Measurements from ENCODE around the gene HNRNPAB.
"Not testable (repeated sequence)": the region's sequence is repeated elsewhere in the genome, so short reads cannot be mapped to it uniquely, and the experiment has no call there.

The HNRNPAB gene

DNA sequence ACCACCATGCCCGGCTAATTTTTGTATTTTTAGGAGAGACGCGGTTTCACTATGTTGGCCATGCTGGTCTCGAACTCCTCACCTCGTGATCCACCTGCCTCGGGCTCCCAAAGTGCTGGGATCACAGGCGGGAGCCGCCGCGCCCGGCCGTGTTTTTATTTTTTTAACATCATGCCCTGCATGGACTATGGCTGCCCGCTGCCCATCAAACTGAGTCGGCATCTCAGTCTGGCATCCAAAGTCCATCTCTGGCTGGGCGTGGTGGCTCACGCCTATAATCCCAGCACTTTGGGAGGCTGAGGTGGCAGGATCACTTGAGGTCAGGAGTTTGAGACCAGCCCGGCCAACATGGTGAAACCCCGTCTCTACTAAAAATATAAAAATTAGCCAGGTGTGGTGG lies 49.3 kb downstream of the HNRNPAB start:
- not testable (repeated sequence) for H3K27me3 Mint-ChIP-seq, ATAC-seq, DNase-seq, H3K9me3 Mint-ChIP-seq, H3K4me3 Mint-ChIP-seq
- Mint-ChIP-seq H3K4me1 (peaks cover 32% of the 10 kb centered on the region), H3K27ac (peak overlapping the region in 1 of 2 donors; percentile 27)

DNA sequence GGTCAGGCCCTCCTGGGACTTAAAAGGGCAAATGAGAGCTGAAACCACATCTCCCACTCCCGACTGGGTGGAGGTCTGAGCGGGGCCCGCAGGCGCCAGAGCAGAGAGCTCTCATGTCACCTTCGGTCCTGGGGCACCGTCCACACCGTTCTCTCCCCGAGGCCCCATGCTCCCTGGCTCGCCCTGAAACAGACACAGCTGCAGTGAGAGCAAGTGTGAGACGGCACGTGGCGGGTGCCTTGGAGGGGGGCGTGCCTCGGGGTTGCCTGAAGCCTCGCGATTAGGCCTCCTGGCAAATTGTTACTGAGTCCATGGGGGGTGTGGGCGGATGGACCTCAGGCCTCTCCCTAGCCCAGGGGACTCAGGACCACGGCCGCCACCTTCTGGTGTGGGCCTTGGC lies 52.4 kb downstream of the HNRNPAB start:
- Mint-ChIP-seq H3K27me3 (no peaks in the 10 kb centered on the region), H3K27ac (peak overlapping the region in 1 of 2 donors; percentile 81), H3K9me3 (no peaks in the 10 kb centered on the region), H3K4me1 (peaks cover 20% of the 10 kb centered on the region), H3K4me3 (no peak overlapping the region)
- ATAC-seq = peak; percentile 37
- no peak for DNase-seq

DNA sequence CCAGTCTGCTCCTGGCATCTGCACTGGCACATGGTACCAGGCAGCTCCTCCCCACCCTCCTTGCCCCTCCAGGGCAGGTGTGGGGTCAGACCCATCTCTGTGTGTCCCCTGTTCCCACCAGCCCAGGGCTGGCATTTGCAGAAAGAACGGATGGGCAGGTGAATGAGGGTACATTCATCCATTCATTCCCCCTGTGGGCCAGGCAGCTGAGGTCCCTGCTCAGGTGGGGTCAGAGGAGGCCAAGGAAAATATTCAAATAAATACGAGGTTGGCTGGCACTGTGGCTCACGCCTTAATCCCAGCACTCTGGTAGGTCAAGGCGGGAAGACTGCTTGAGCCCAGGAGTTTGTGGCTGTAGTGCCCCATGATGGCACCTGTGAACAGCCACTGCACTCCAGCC lies 53.3 kb downstream of the HNRNPAB start:
- H3K9me3 Mint-ChIP-seq = peaks cover 0 to 4% of the 10 kb centered on the region in 2 donors
- no peak overlapping the region for H3K27ac Mint-ChIP-seq
- ATAC-seq (no peak), DNase-seq (no peak)
- peaks cover 13% of the 10 kb centered on the region for H3K4me1 Mint-ChIP-seq
- no peaks in the 10 kb centered on the region for H3K27me3 Mint-ChIP-seq
- no peak overlapping the region for H3K4me3 Mint-ChIP-seq

DNA sequence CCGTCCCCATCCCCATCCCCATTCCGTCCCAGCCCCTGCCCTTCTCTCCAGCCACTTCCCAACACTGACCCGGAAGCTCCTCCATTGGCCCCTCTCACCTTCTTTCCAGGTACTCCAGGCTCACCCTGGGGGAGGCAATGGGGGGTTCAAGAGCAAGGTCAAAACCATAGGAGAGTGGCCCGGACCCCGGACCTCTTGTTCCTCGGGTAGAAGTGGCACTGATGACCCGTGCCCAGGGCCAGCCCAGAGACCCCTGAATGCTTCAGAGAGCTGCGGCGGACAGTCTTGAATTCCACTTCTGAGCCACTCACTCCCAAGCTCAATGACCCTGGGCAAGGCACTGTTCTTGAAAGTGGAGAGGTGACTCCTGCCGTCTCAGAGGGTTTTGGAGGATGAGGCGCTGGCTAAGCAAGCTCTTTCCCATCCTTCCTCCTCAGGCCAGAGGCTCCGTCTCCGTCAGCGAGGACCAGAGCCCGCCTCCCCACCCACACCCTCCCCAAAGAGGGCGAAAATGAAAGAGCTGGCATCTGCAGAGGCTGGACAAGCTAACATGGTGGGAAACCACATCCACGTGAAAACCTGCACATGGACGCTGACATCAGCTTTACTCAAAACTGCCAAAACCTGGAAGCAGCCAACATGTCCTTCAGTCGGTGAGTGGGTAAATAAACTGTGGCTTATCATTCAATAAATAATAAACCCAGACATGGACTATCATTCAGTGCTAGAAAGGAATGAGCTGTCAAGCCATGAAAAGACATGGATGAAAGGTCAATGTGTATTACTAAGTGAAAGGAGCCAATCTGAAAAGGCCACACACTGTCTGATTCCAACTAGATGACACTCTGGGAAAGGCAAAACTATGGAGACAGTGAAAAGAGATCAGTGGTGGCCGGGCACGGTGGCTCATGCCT lies 55.5 kb downstream of the HNRNPAB start:
- DNase-seq = no peak
- no peak for ATAC-seq
- Mint-ChIP-seq H3K9me3 (peaks cover 4 to 17% of the 10 kb centered on the region in 2 donors), H3K27me3 (no peaks in the 10 kb centered on the region), H3K4me1 (peaks cover 11% of the 10 kb centered on the region), H3K27ac (no peak overlapping the region), H3K4me3 (no peak overlapping the region)

Data from stimulated activated naive CD8-positive, alpha-beta T cell treated with anti-CD3 and anti-CD28 coated beads, Interleukin-15, amount 100 ng/mL, for 72 hours (primary cell).